Measurements from ENCODE around the gene NAB1. TPM values are rescaled to one million over a fixed set of nuclear protein-coding genes. Genes with fewer than 3 reads are reported as not detected.

The NAB1 gene
- total RNA-seq, 4 donors from 2014 or later = 63.3 to 84.3 (median 70.6) TPM

GRCh38 chr2:190628591-190629319 is 20.1 kb upstream of the NAB1 start:
- H3K4me3 ChIP-seq = peak overlapping the region in 2 of 4 donors; percentile 46 to 58

GRCh38 chr2:190634381-190634780 is 14.5 kb upstream of the NAB1 start:
- no peak for DNase-seq (ENCODE audit: low spot score in 2 of 2)
- 89 to 99% methylated on average over 3 of the region's 3 CpGs for WGBS, 2 donors
- no peak for TF ChIP-seq POLR2A (IDR thresholded peaks at IDR 0.05)
- TF ChIP-seq EP300 (IDR thresholded peaks at IDR 0.05) = no peak
- no peak for TF ChIP-seq CTCF (IDR thresholded peaks at IDR 0.05)
- H3K27me3 ChIP-seq = no peaks in the 10 kb centered on the region
- H3K4me3 ChIP-seq = no peak overlapping the region
- no peaks in the 10 kb centered on the region for H3K36me3 ChIP-seq
- H3K4me1 ChIP-seq = peaks cover 2 to 28% (median 17%) of the 10 kb centered on the region in 4 donors
- H3K9me3 ChIP-seq = no peaks in the 10 kb centered on the region
- H3K27ac ChIP-seq = no peak overlapping the region

More at GRCh38 chr2:190628591-190629319, 20.1 kb upstream of the NAB1 start:
- no peaks in the 10 kb centered on the region for H3K27me3 ChIP-seq
- H3K27ac ChIP-seq = peak overlapping the region in 3 of 4 donors; percentile 39 to 84 (median 79)
- DNase-seq (ENCODE audit: low spot score in 2 of 2) = no peak
- no peak for TF ChIP-seq CTCF (IDR thresholded peaks at IDR 0.05)
- TF ChIP-seq EP300 (IDR thresholded peaks at IDR 0.05) = no peak
- TF ChIP-seq POLR2A (IDR thresholded peaks at IDR 0.05) = no peak
- no peaks in the 10 kb centered on the region for H3K9me3 ChIP-seq
- no peaks in the 10 kb centered on the region for H3K36me3 ChIP-seq
- H3K4me1 ChIP-seq = peaks cover 0 to 25% (median 3%) of the 10 kb centered on the region in 4 donors
- WGBS, 2 donors = 56 to 64% methylated on average over 7 of the region's 7 CpGs

GRCh38 chr2:190635781-190636180 is 13.1 kb upstream of the NAB1 start:
- Histone ChIP-seq H3K4me3 (no peak overlapping the region), H3K4me1 (peaks cover 2 to 32% (median 17%) of the 10 kb centered on the region in 4 donors), H3K9me3 (no peaks in the 10 kb centered on the region), H3K36me3 (no peaks in the 10 kb centered on the region), H3K27ac (no peak overlapping the region), H3K27me3 (no peaks in the 10 kb centered on the region)
- DNase-seq (ENCODE audit: low spot score in 2 of 2) = no peak
- TF ChIP-seq EP300 (IDR thresholded peaks at IDR 0.05) (no peak), CTCF (IDR thresholded peaks at IDR 0.05) (no peak), POLR2A (IDR thresholded peaks at IDR 0.05) (no peak)
- 93 to 97% methylated on average over 4 of the region's 4 CpGs for WGBS, 2 donors

GRCh38 chr2:190636361-190636760 is 12.5 kb upstream of the NAB1 start:
- H3K27ac ChIP-seq = peak overlapping the region in 3 of 4 donors; percentile 2 to 75 (median 70)
- WGBS, 2 donors = 32 to 44% methylated on average over 3 of the region's 3 CpGs
- H3K4me1 ChIP-seq = peaks cover 2 to 36% (median 17%) of the 10 kb centered on the region in 4 donors
- TF ChIP-seq CTCF (IDR thresholded peaks at IDR 0.05) (no peak), EP300 (IDR thresholded peaks at IDR 0.05) (peak in 1 of 2 donors; percentile 39)
- H3K4me3 ChIP-seq = no peak overlapping the region
- H3K9me3 ChIP-seq = no peaks in the 10 kb centered on the region
- no peaks in the 10 kb centered on the region for H3K27me3 ChIP-seq
- no peak for DNase-seq (ENCODE audit: low spot score in 2 of 2)
- no peaks in the 10 kb centered on the region for H3K36me3 ChIP-seq

GRCh38 chr2:190637281-190637734 is 11.6 kb upstream of the NAB1 start:
- Histone ChIP-seq H3K27ac (peak overlapping the region; percentile 2 to 75 (median 54)), H3K4me1 (peaks cover 2 to 43% (median 17%) of the 10 kb centered on the region in 4 donors), H3K27me3 (no peaks in the 10 kb centered on the region), H3K4me3 (no peak overlapping the region), H3K36me3 (no peaks in the 10 kb centered on the region), H3K9me3 (no peaks in the 10 kb centered on the region)
- 24 to 30% methylated on average over 1 of the region's 1 CpG for WGBS, 2 donors
- peak in 1 of 2 donors; percentile 38 for TF ChIP-seq EP300 (IDR thresholded peaks at IDR 0.05)
- no peak for TF ChIP-seq CTCF (IDR thresholded peaks at IDR 0.05)
- no peak for TF ChIP-seq POLR2A (IDR thresholded peaks at IDR 0.05)
- DNase-seq (ENCODE audit: low spot score in 2 of 2) = no peak

Data from tibial nerve (tissue), 4 donors.